Stomach (tissue), 4 donors: ENCODE measurements around the gene QSER1.

ENCODE experiments used
- EP300 ChIP-seq: sonication (generic); formaldehyde crosslinking; IDR thresholded peaks from one replicate; pipeline ENCODE4 v1.6.1; 2017; ENCODE audit warnings: antibody characterized with exemption
- POLR2A ChIP-seq, 4 donors: fragments of 450-650 bp; IDR thresholded peaks; one replicate each; pipeline ENCODE4 v1.6.1; 2016; ENCODE audit warnings: antibody characterized with exemption in 4 of 4, control low read depth in 2 of 4, mild to moderate bottlenecking in 1 of 4, moderate library complexity in 1 of 4
- POLR2AphosphoS5 ChIP-seq, 3 donors: sonication (generic); formaldehyde crosslinking; IDR thresholded peaks; one replicate each; pipeline ENCODE4 v1.6.1; 2016; ENCODE audit warnings: antibody characterized with exemption in 3 of 3
- TF ChIP-seq, protein P1 (sequence below), 7 experiments: fragments of 450-650 bp in 4 of 7; fragments of 200-600 bp in 3 of 7; sonication (generic) in 3 of 7; IDR thresholded peaks; one replicate each; pipeline ENCODE4 v1.5.1; 2016 to 2019; ENCODE audit warnings: antibody characterized with exemption in 7 of 7, control low read depth in 2 of 7, mild to moderate bottlenecking in 1 of 7

DNA sequence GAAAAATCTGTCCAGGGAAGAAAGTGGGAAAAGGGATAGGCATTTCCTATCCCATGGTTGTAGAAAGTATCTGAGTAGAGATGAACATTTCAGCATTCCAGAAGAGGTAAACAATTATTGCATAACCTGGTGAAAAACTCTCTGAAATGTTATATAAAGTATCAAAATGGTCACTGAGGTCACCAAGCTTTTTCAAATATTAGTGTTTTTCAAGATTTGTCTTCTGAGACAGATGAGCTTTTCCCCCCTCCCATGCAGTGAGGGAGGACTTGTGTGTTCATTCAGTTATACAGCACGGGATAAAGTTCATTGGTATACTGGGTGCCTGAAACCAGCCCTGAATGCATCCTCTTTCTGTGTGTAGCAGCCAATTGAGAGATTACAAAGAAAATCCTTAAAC, 121.1 kb downstream of the QSER1 start:
- TF ChIP-seq, protein P1, sequence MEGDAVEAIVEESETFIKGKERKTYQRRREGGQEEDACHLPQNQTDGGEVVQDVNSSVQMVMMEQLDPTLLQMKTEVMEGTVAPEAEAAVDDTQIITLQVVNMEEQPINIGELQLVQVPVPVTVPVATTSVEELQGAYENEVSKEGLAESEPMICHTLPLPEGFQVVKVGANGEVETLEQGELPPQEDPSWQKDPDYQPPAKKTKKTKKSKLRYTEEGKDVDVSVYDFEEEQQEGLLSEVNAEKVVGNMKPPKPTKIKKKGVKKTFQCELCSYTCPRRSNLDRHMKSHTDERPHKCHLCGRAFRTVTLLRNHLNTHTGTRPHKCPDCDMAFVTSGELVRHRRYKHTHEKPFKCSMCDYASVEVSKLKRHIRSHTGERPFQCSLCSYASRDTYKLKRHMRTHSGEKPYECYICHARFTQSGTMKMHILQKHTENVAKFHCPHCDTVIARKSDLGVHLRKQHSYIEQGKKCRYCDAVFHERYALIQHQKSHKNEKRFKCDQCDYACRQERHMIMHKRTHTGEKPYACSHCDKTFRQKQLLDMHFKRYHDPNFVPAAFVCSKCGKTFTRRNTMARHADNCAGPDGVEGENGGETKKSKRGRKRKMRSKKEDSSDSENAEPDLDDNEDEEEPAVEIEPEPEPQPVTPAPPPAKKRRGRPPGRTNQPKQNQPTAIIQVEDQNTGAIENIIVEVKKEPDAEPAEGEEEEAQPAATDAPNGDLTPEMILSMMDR (IDR thresholded peaks at IDR 0.05), result no peak
- TF ChIP-seq POLR2AphosphoS5 (IDR thresholded peaks at IDR 0.05), result no peak
- TF ChIP-seq POLR2A (IDR thresholded peaks at IDR 0.05), result no peak
- TF ChIP-seq EP300, result no peak
